Naive thymus-derived CD4-positive, alpha-beta T cell (primary cell): Measurements from ENCODE around the gene HDAC5. TPM values are rescaled to one million over a fixed set of nuclear protein-coding genes. Genes with fewer than 3 reads are reported as not detected.

Experiments used
- ATAC-seq: fragments of 150-1000 bp; cut with Tn5 transposase; 2 replicates; pipeline ENCODE4 v1.10.0; 2021; ENCODE audit warnings: mild to moderate bottlenecking, moderate library complexity
- CTCF ChIA-PET: fragments of 350-600 bp; sonication (Branson Sonifier 250); formaldehyde crosslinking; loops from one replicate; lab custom pipeline; 2021; ENCODE audit warnings: antibody characterized with exemption; lab: Charles Lee
- POLR2A ChIA-PET: fragments of 350-600 bp; sonication (Branson Sonifier 250); formaldehyde crosslinking; loops from one replicate; lab custom pipeline; 2021; ENCODE audit warnings: antibody characterized with exemption, inconsistent platforms; lab: Charles Lee
- DNase-seq, 9 donors: peaks; one replicate each; pipeline versions ENCODE4 v3.0.0 to v3.0.0-alpha.2; 2020 to 2022; ENCODE audit warnings: mixed read lengths in 1 of 9
- H3K27ac ChIP-seq: one replicate; pipeline ENCODE4 v1.7.0; 2013; ENCODE audit warnings: mild to moderate bottlenecking, low read depth, low read length, moderate library complexity
- H3K27me3 ChIP-seq, 2 donors: one replicate each; pipeline ENCODE4 v1.7.0; 2013; ENCODE audit warnings: low read length in 2 of 2, mild to moderate bottlenecking in 2 of 2, moderate library complexity in 2 of 2; ENCODE audit not compliant: control insufficient read depth in 2 of 2, insufficient read depth in 2 of 2
- H3K36me3 ChIP-seq, 3 experiments: 1 replicate in 2 of 3; 2 replicates in 1 of 3; pipeline ENCODE4 v1.7.0; 2013; ENCODE audit warnings: low read length in 3 of 3, mild to moderate bottlenecking in 3 of 3, moderate library complexity in 1 of 3; ENCODE audit not compliant: insufficient read depth in 3 of 3, control insufficient read depth in 2 of 3
- H3K4me1 ChIP-seq, 2 donors: one replicate each; pipeline ENCODE4 v1.7.0; 2013; ENCODE audit warnings: low read length in 2 of 2, mild to moderate bottlenecking in 2 of 2, moderate library complexity in 1 of 2; ENCODE audit not compliant: control insufficient read depth in 2 of 2, insufficient read depth in 2 of 2
- H3K4me3 ChIP-seq: 2 replicates; pipeline ENCODE4 v1.7.0; 2013; ENCODE audit warnings: mild to moderate bottlenecking, low read length
- H3K9me3 ChIP-seq, 3 experiments: 1 replicate in 2 of 3; 2 replicates in 1 of 3; pipeline ENCODE4 v1.7.0; 2013; ENCODE audit warnings: low read length in 3 of 3; ENCODE audit not compliant: control insufficient read depth in 2 of 3
- H3K27ac Mint-ChIP-seq, 9 donors: one replicate each; pipeline ENCODE4 v1.8.0; 2020 to 2022; ENCODE audit warnings: mixed read lengths in 9 of 9, mild to moderate bottlenecking in 8 of 9, moderate library complexity in 5 of 9, inconsistent platforms in 2 of 9
- H3K27me3 Mint-ChIP-seq, 5 donors: one replicate each; pipeline ENCODE4 v1.8.0; 2021 to 2022; ENCODE audit warnings: mixed read lengths in 5 of 5, mild to moderate bottlenecking in 1 of 5
- H3K36me3 Mint-ChIP-seq, 5 donors: one replicate each; pipeline ENCODE4 v1.8.0; 2020 to 2022; ENCODE audit warnings: mixed read lengths in 5 of 5, mild to moderate bottlenecking in 3 of 5, inconsistent platforms in 1 of 5
- H3K4me1 Mint-ChIP-seq, 7 donors: one replicate each; pipeline ENCODE4 v1.8.0; 2020 to 2022; ENCODE audit warnings: mixed read lengths in 7 of 7, mild to moderate bottlenecking in 3 of 7, inconsistent platforms in 1 of 7
- H3K4me3 Mint-ChIP-seq, 10 donors: one replicate each; pipeline ENCODE4 v1.8.0; 2020 to 2022; ENCODE audit warnings: mild to moderate bottlenecking in 10 of 10, mixed read lengths in 10 of 10, moderate library complexity in 6 of 10, inconsistent platforms in 2 of 10
- H3K9me3 Mint-ChIP-seq, 11 donors: one replicate each; pipeline ENCODE4 v1.8.0; 2020 to 2022; ENCODE audit warnings: mixed read lengths in 11 of 11, mild to moderate bottlenecking in 4 of 11, inconsistent platforms in 1 of 11, moderate library complexity in 1 of 11
- intact Hi-C, 2 donors: fragments of 100-400 bp; cut with micrococcal nuclease; formaldehyde crosslinking; loops; one replicate each; pipeline ENCODE4 v1.15.1; 2023
- polyA plus RNA-seq, 2 donors: library from polyadenylated mRNA; unstranded; fragments of 300-500 nt; fragmentation: Illumina TruSeq; gene quantifications; one replicate each; pipeline ENCODE4 v1.2.3, GENCODE V29; 2021
- total RNA-seq, 6 experiments: library from RNA in 5 of 6; stranded (reverse) in 5 of 6; gene quantifications; 1 replicate in 5 of 6; 2 replicates in 1 of 6; pipeline ENCODE4 v1.2.3 and lab custom pipeline; 2021 to 2026

HDAC5 gene
- total and polyA plus RNA-seq, 7 experiments from 2014 or later: 15.2 to 106 (median 67.1) TPM

- Mint-ChIP-seq H3K36me3 (peaks cover 0 to 17% (median 4%) of the 10 kb centered on the region in 5 donors), H3K4me1 (peaks cover 11 to 21% (median 17%) of the 10 kb centered on the region in 7 donors), H3K4me3 (no peak overlapping the region), H3K9me3 (no peaks in the 10 kb centered on the region), H3K27ac (peak overlapping the region in 1 of 9 donors; percentile 22), H3K27me3 (no peaks in the 10 kb centered on the region)
- Histone ChIP-seq H3K4me1 (peaks cover 0 to 5% of the 10 kb centered on the region in 2 donors), H3K9me3 (no peaks in the 10 kb centered on the region), H3K4me3 (no peak overlapping the region), H3K27ac (no peak overlapping the region), H3K36me3 (peaks cover 4 to 19% (median 6%) of the 10 kb centered on the region in 3 experiments), H3K27me3 (no peaks in the 10 kb centered on the region)
- ChIA-PET CTCF (interaction anchor here (6.4 kb wide), 1 partner anchor 102 kb away, joined by 59 read pairs; the partner anchor contains the start of gene PPY), POLR2A (interaction anchor here (0.6 kb wide), 1 partner anchor 23 kb away, joined by 6 read pairs; no protein-coding TSS in a partner anchor)
- intact Hi-C loops: loop anchor here in 1 of 2 donors (10.0 kb wide), 1 partner anchor 131 kb away; no protein-coding TSS in a partner anchor
- ATAC-seq (no peak), DNase-seq (no peak)
Observed at GRCh38 chr17:44045486-44045885, 78.0 kb downstream of the HDAC5 start.

- Mint-ChIP-seq H3K4me3 (no peak overlapping the region), H3K36me3 (peaks cover 0 to 26% (median 8%) of the 10 kb centered on the region in 5 donors), H3K27me3 (no peaks in the 10 kb centered on the region), H3K27ac (peak overlapping the region in 5 of 9 donors; percentile 2 to 52 (median 7)), H3K9me3 (no peaks in the 10 kb centered on the region), H3K4me1 (peaks cover 14 to 27% (median 19%) of the 10 kb centered on the region in 7 donors)
- DNase-seq: no peak
- ChIA-PET CTCF (interaction anchor here (0.6 to 6.4 kb wide), 6 partner anchors 13 to 1224 kb away, joined by 3 to 59 read pairs (median 4); partner anchors contain the start of gene PPY), POLR2A (interaction anchor here (1.2 kb wide), 1 partner anchor 100 kb away, joined by 5 read pairs; no protein-coding TSS in a partner anchor)
- Histone ChIP-seq H3K27me3 (no peaks in the 10 kb centered on the region), H3K27ac (no peak overlapping the region), H3K4me3 (no peak overlapping the region), H3K36me3 (peaks cover 4 to 11% (median 6%) of the 10 kb centered on the region in 3 experiments), H3K4me1 (peaks cover 0 to 5% of the 10 kb centered on the region in 2 donors), H3K9me3 (no peaks in the 10 kb centered on the region)
- ATAC-seq: no peak
- intact Hi-C loops: loop anchor here in 1 of 2 donors (5.0 to 10.0 kb wide), 2 partner anchors 37 to 129 kb away; no protein-coding TSS in a partner anchor
Observed at GRCh38 chr17:44044071-44044470, 79.4 kb downstream of the HDAC5 start.

GRCh38 chr17:44043272-44043696, 80.2 kb downstream of the HDAC5 start:
- H3K36me3 ChIP-seq: peaks cover 0 to 14% (median 2%) of the 10 kb centered on the region in 3 experiments
- POLR2A ChIA-PET: no interaction called here
- Mint-ChIP-seq H3K36me3 (peaks cover 0 to 22% (median 8%) of the 10 kb centered on the region in 5 donors), H3K27ac (peak overlapping the region in 4 of 9 donors; percentile 12 to 52 (median 24)), H3K27me3 (no peaks in the 10 kb centered on the region), H3K4me1 (peaks cover 14 to 25% (median 18%) of the 10 kb centered on the region in 7 donors), H3K4me3 (no peak overlapping the region), H3K9me3 (no peaks in the 10 kb centered on the region)
- CTCF ChIA-PET: interaction anchor here (0.6 to 6.4 kb wide), 3 partner anchors 100 to 563 kb away, joined by 4 to 59 read pairs (median 5); partner anchors contain the start of gene PPY
- intact Hi-C loops: loop anchor here in 1 of 2 donors (5.0 to 10.0 kb wide), 2 partner anchors 36 to 128 kb away; no protein-coding TSS in a partner anchor
- no peaks in the 10 kb centered on the region for H3K9me3 ChIP-seq
- H3K27ac ChIP-seq: no peak overlapping the region
- DNase-seq: no peak
- peak; percentile 31 for ATAC-seq
- H3K4me3 ChIP-seq: no peak overlapping the region
- peaks cover 0 to under 1% of the 10 kb centered on the region in 2 donors for H3K4me1 ChIP-seq
- H3K27me3 ChIP-seq: no peaks in the 10 kb centered on the region

GRCh38 chr17:44039829-44040635, 83.4 kb downstream of the HDAC5 start:
- Histone ChIP-seq H3K36me3 (peaks cover 0 to 36% (median 3%) of the 10 kb centered on the region in 3 experiments), H3K27ac (no peak overlapping the region), H3K4me3 (no peak overlapping the region), H3K4me1 (no peaks in the 10 kb centered on the region), H3K27me3 (no peaks in the 10 kb centered on the region), H3K9me3 (no peaks in the 10 kb centered on the region)
- ChIA-PET POLR2A (no interaction called here), CTCF (interaction anchor here (0.8 to 6.4 kb wide), 4 partner anchors 97 to 165 kb away, joined by 3 to 59 read pairs (median 12); partner anchors contain the start of gene PPY)
- Mint-ChIP-seq H3K4me3 (peak overlapping the region in 1 of 10 donors; percentile 62), H3K4me1 (peaks cover 10 to 25% (median 15%) of the 10 kb centered on the region in 7 donors), H3K27ac (peak overlapping the region in 3 of 9 donors; percentile 9 to 51 (median 41)), H3K9me3 (no peaks in the 10 kb centered on the region), H3K27me3 (no peaks in the 10 kb centered on the region), H3K36me3 (peaks cover 0 to 20% (median 11%) of the 10 kb centered on the region in 5 donors)
- ATAC-seq: no peak
- DNase-seq: no peak
- intact Hi-C loops: loop anchor here in 1 of 2 donors (5.0 to 10.0 kb wide), 2 partner anchors 33 to 125 kb away; no protein-coding TSS in a partner anchor

GRCh38 chr17:44038604-44039011, 84.8 kb downstream of the HDAC5 start:
- intact Hi-C loops: no loop called here
- Histone ChIP-seq H3K4me1 (no peaks in the 10 kb centered on the region), H3K4me3 (no peak overlapping the region), H3K36me3 (peaks cover 0 to 44% (median 3%) of the 10 kb centered on the region in 3 experiments), H3K9me3 (no peaks in the 10 kb centered on the region), H3K27me3 (no peaks in the 10 kb centered on the region), H3K27ac (no peak overlapping the region)
- Mint-ChIP-seq H3K4me3 (no peak overlapping the region), H3K27ac (no peak overlapping the region), H3K9me3 (no peaks in the 10 kb centered on the region), H3K27me3 (no peaks in the 10 kb centered on the region), H3K4me1 (peaks cover 16 to 23% (median 19%) of the 10 kb centered on the region in 7 donors), H3K36me3 (peaks cover 9 to 28% (median 11%) of the 10 kb centered on the region in 5 donors)
- DNase-seq (no peak), ATAC-seq (no peak)
- POLR2A ChIA-PET: no interaction called here
- CTCF ChIA-PET: interaction anchor here (0.6 to 1.3 kb wide), 3 partner anchors 95 to 1737 kb away, joined by 3 to 5 read pairs (median 3); no protein-coding TSS in a partner anchor

- CTCF ChIA-PET: no interaction called here
Observed at GRCh38 chr17:44037471-44037870, 86.0 kb downstream of the HDAC5 start.

More at GRCh38 chr17:44037471-44037870, 86.0 kb downstream of the HDAC5 start:
- Histone ChIP-seq H3K9me3 (no peaks in the 10 kb centered on the region), H3K4me3 (no peak overlapping the region), H3K27ac (no peak overlapping the region), H3K36me3 (peaks cover 0 to 54% (median 6%) of the 10 kb centered on the region in 3 experiments), H3K27me3 (no peaks in the 10 kb centered on the region), H3K4me1 (no peaks in the 10 kb centered on the region)
- DNase-seq (no peak), ATAC-seq (no peak)
- Mint-ChIP-seq H3K27me3 (no peaks in the 10 kb centered on the region), H3K36me3 (peaks cover 9 to 31% (median 13%) of the 10 kb centered on the region in 5 donors), H3K4me3 (no peak overlapping the region), H3K27ac (no peak overlapping the region), H3K4me1 (peaks cover 12 to 22% (median 19%) of the 10 kb centered on the region in 7 donors), H3K9me3 (no peaks in the 10 kb centered on the region)
- POLR2A ChIA-PET: no interaction called here
- intact Hi-C loops: no loop called here
